ENCODE results near the gene PLPP7.
"Not testable (repeated sequence)": the region's sequence is repeated elsewhere in the genome, so short reads cannot be mapped to it uniquely, and the experiment has no call there.

The PLPP7 gene

DNA sequence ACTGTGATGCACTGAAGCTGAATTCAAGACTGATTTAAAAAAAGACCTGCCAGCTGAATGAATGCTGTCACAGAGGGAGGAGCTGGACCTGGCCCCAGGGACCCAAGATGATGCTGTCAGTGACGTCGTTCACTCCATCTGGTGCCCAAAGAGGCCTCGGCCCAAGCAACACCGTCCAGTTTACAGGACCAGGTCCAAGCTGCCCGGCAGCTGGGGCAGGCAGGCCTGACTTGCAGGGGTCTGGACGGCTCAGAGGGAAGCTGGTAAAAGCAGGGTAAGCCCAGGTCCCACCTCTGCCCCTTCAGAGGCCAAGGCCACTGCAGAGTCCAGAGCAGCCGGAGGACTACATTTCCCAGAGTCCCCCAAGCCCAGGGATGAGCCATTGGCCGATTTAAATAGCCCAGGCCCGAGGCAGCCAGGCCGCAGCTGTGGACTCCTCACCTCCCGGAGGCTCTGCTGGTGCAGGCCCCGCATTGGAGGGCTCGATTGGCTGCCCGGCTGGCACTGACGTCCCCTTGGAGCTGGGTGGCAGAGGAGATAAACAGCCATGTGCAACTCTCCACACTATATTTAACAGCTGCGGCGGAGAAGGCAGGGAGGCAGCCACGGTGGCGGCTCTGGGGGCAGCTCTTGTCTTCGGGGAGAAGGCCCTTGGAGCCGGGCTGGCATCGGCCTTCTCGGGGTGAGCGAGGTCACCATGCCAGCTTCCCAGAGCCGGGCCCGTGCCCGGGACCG lies at the start of gene PLPP7:
PLPP7 (plus strand) TSS at position 423 of the 735 bp plus-strand sequence; CDS start at position 698, 275 bp downstream.
- DNase-seq = no peak

DNA sequence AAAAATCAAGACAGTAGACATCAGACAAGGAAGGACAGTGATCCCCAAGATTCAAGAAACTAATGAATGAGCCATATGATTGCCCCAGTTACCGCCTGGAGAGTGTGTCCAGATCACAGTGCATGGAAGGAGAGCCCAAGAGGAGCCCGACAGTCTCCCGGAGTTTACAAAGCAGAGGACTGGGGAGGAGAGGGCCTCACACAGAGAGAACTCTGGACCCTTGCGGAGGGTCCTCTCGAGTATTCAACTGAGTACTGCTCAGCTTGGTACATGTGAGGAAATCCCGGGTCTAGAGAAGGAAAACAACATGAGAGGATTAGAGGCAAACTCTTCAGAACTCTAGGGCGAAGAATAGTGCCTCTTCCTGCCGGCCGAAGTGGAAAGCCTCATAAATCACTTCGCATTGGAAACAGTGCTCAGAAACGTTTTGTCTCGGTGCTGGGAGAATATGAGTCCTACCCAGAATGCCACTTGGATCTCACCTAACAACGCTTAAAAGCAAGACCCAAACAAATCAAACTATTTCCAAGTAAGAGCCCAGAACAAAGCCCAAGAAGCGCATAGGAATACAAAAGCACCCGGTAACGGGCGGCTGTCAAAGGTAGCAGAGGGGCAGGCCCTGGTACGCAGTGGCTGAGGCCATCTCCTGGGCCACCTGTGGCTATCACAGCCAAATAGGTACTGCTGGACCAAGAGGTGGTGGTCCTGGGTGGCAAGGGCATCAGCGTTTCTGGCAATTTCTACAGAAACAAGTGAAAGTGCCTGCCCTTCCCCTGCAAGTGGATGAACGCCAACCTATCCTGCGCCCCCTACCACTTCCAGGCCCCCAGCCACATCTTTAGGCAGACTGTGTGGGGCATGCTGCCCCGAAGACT lies 49.2 kb upstream of the PLPP7 start:
- DNase-seq = no peak

DNA sequence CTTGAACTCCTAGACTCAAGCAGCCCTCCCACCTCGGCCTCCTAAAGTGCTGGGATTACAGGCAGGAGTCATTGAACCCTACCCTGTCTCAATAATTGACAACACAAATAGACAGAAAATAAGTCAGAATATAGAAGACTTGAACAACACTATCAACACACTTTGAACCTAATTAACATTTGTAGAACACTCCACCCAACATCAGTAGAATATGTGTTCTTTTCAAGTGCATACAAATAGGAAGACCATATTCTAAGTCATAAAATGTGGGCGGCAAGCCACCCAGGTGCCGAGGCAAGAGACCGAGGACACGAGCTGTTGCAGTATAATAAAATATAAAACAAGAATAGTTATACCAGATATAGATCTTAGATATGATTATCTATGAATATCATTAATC lies 45.2 kb upstream of the PLPP7 start:
- DNase-seq = not testable (repeated sequence)

DNA sequence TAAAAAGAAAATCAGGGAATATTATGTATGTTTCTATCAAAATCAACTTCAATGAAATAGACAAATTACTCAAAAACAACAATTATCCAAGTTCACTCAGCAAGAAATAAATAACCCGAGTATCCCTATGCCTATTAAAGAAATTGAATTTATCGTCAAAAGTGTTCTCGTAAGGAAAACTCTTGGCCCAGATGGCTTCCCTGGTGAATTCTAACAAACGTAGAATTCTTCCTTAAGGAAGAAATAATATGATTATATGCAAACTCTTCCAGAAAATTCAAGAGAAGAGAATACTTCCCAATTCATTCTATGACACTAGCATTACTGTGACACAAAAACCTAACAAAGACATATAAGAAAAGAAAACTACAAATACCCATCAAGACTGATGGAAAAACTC lies 42.9 kb upstream of the PLPP7 start:
- no peak for DNase-seq

DNA sequence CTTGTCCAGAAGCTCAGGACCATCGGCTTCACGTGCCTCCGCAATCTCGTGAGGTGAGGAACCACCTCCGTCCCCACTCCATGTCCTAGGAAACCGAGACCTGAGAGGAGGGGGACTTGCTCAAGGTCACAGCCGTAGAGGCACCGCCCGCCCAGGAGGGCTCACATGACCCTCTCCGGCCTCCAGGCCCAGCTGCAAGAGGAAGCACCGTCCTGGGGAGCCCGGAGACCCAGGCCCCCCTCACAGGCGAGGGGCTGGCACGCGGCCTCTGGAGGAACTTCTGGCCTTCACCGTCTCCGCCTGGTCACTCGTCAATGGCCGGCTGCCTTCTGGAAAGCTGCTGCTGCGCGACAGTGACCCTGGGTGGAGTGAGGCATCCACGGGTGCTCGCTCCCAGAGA lies 37.4 kb upstream of the PLPP7 start:
- DNase-seq = no peak

DNA sequence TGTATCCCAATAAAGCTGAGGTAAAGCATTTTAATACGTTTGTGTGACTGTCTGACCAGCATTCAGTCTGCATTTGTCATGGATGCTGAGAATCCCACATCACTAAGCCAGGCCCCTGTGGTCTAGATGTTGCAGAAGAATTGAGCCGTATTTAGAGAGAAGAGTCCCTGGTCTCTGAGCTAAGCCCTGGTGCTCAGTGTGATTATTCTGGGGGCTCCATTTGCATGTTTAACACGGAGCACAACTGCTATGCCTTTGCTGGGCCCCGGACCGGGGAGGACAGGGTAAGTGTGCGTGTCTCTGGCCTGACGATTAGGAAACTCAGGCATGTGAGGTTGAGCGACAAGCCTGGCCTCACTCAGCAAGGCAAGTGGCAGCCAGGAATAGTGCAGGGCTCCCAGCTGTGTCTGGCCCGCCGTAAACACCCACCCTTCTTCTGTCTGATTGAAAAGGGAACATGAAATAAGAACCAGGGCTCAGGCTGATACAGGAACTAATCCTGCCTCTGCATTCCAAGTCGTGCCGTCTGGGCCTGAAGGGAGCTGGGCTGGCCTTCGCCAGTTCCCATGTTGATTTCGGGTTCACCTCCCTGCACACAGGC lies 35.5 kb upstream of the PLPP7 start:
- no peak for DNase-seq

DNA sequence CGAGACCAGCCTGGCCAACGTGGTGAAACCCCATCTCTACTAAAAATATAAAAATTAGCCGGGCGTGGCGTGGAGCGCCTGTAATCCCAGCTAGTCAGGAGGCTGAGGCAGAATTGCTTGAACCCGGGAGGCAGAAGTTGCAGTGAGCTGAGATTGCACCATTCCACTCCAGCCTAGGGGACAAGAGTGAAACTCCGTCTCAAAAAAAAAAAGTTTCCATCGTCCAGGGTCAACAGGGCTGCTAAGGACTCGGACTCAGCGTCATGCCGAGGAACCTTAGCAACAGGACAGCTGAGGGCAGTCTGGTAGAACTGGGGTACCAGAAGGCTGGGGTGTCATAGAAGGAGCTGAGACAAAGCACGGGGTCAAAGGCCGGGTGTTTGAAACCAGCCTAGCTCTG lies 34.9 kb upstream of the PLPP7 start:
- no peak for DNase-seq

DNA sequence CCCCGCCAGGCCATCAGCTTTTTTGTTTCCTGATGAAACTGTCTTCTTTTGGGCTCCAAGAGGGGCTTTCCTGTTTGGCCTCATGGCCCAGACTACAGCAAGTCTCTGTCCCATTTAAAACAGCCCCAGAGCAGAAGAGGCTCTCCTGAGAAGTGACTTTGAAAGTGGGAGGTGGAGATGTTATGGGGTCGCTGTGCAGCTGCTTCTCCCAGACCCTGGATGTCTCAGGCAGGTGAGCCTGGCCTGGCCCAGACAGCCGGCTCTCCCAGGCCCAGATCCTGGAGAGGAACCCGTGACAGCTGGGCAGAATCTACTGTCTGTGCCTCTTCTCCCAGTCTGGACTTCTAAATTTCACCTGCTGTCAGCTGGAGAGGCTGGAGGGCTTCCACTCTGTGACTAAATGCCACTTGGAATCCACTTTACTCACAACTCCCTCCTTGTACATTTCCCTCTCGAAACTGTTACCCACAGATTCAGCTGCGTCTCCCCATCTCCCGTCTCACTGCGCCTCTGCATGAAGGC lies 33.8 kb upstream of the PLPP7 start:
- DNase-seq = no peak

DNA sequence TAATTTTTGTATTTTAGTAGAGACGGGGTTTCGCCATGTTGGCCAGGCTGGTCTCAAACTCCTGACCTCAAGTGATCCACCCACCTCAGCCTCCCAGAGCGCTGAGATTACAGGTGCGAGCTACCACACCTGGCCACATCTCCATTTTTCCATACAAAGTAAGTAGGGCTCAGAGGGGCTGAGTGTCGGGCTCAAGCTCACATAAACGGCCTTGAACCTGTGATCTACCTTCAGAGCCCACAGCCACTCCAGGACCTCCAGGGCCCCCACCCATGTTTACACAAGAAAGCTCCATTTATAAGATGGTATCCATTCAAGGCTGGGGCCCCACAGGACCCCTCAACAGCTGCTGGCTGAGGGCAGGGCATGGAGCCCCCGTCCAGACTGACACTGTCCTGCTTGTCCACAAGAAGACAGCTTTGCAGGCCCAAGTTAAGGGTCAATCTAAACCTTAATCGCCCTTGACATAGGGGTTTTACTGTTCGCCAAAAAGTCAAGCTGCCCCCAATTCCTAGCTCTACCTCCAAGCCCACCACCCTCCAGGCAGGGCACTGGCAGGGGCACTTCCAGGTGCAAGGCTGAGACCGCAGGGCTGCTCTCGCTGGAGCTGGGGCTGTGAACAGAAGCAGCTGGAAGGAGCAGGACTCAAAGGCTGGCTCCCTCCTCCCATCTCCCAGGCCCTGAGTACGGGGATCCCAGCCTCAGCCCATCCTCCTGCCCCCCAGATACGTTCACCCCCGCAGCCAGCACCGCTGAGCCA lies 32.1 kb upstream of the PLPP7 start:
- no peak for DNase-seq

DNA sequence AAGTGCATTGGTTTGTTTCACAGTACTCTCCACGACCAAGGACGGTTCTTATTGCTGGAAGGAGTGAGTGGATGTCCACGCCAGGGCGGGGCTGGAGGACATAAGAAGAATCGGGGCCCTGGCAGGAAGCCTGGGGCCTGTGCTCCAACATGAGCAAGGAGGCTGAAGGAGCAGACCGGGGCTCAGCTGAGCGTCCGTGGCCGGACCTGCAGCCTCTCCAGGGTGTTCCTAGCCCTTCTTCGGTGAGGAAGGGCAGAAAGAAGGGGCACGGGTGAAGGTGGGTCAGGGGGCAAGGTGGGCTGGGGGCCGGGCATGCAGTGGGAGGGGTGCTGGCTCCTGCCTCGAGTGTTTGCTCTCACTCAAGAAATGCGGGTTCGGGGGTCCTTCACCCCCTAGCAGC lies 31.3 kb upstream of the PLPP7 start:
- DNase-seq = no peak

DNA sequence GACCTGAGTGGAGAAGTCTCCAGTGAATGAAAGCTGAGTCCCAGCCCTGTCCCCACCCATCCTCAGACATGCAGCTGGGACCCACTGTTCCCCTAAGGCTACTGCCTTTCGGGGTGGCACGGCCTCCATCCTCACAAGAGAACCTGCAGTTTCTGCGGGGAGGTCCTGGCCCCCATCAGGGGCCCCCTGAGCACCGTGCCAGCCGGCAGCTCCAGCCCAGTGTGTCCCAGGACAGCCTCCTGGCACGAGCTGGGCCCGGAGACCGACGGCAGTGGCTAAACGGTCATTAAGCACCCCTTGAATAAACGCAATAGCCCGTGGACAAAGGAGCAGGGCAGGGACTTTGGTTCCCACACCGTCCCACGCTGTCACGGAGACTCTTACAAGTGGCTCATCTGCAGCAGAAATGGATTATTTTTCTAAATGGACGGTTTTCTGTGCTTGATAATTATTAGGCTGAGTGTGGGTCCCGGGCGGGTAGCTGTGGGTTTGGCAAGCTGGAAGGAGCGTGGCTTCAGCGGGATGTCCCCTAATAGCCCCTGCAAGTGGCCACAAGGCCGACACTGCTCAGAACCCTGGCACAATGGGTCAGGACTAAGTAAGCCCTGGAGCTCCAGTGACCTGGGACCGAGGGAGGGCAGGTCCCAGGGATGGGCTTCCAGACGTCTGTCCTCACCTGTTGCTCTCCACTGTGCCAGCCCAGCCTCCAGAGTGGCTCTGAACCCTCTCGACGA lies 30.7 kb upstream of the PLPP7 start:
- DNase-seq = no peak

DNA sequence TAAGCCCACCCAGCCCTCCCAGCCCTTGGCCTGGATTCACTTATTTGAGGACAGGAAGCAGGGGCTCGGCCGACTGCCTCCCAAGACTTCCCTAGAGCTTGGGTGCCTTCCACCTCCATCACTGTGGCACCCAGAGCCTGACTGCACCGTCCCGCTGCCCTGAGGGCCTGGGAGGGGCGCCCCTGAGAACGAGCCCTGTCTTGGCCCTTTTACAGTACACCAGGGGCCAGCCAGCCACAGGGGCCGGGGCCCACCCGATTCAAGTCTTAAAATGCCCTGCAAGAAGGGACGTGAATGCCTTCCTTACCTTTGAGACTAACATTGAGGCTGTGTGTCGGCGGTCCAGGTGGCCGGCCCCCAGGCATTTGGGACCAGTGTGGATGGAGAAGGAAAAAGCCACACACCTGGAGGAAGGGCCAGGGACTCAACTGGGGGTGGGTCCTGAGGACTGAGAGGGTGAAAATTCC lies 30.1 kb upstream of the PLPP7 start:
- no peak for DNase-seq

DNA sequence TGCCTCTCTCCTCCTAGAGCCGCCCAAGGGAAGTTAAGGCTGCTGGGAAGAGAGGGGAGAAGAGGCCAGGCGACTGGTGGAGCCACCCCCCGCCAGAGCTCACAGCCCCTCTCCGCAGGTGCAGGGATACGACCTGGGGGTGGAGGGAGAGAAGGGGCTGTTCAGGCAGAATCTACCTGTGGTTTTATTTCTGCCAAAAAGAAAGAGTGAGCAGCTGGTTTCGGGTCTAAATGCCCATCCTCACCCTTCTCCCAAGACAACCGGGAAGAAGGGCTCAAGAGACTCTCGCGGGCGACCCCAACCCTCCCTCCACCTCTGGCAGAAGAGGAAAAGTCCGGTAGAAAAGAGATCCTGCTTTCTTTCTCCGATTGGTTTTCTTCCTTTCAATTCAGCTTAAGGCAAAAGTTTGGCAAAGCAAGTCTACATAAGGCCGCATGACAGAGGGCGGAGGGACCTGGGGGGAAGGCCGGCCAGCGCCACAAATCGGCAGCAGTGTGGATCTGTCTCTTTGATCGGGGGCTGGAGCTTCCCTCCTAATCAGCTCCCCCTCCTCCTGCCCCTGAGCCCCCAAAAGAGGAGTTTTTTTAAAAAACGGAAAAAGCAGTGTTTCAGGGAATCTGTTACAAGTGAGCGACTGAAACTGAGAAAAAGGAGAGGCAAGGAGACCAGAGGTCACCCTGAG lies 29.5 kb upstream of the PLPP7 start:
- DNase-seq = no peak

DNA sequence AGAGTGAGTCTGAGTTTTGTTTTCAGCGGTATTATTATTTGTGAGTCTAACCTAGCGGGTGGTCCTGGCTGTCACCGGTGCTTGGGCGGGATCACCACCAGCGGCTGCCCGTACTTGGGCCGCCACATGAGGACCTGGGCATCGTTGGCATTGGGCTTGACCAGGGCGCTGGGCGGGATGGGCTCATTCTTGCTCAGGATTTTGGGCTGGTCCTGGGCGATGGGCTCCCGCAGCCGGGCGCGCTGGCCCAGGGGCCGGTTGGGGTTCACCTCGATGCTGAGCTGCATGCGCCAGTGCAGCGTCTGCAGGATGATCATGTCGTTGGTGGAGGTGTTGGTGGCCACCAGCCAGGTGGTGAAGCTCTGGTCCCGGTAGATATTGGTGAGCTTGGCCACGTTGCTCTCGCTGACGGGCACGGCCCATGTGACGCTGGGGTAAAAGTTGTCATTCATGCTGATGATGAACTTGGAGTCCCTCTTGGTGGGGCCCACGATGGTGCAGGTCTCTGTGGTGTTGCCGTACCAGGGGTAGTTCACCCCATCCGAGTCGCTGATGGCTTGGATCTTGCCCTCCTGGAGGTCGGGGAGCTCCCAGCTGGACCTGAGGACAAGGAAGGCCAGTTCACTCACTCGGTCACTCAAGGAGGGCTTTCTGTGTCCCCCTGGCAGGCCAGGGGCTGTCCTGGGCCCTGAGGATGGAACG lies 28.6 kb upstream of the PLPP7 start:
- DNase-seq = no peak

DNA sequence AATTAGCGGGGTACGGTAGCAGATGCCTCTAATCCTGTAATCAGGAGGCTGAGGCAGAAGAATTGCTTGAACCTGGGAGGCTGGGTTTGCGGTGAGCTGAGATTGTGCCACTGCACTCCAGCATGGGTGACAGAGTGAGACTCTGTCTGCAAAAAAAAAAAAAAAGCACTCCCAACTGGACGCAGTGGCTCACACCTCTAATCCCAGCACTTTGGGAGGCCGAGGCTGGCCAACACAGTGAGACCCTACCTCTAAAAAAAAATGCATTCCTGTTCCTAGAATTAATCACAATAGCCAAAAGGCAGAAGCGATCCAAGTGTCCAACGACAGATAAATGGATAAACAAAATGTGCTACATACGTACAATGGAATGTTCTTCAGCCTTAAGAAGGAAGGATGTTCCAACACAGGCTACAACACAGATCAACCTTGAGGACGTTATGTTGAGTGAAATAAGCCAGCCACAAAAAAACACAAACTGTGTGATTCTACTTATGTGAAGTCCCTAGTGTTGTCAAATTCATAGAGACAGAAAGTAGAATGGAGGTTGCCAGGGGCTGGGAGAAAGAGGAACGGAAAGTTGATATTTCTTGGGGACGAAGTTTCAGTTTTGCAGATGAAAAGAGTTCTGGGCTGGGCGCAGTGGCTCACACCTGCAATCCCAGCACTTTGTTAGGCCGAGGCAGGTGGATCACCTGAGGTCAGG lies 27.0 kb upstream of the PLPP7 start:
- DNase-seq = no peak

DNA sequence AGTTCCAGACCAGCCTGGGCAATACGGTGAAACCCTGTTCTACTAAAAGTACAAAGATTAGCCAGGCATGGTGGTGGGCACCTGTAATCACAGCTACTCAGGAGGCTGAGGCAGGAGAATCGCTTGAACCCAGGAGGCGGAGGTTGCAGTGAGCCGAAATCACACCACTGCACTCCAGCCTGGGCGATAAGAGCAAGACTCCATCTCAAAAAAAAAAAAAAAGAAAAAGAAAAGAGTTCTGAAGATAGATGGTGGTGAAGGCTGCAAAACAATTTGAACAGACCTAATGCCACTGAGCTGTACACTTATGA lies 26.5 kb upstream of the PLPP7 start:
- DNase-seq = not testable (repeated sequence)

DNA sequence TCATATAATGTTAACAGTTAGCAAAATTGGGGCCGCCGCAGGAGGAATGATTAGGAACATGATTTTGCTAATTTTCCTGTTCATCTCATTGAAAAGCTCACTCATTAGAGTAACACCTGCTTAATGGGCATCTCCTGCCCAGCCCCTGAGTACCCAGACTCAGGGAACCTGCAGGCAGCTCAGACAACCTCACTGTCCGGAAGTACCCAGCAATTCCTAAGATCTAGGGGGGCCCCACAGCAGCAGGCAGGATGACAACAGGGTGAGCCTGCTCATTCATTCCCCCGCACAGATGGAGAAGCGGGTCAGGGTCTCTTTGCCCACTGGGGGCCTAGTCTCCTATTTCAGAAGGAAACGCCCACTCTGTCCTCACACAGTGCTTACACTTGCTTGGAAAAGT lies 25.8 kb upstream of the PLPP7 start:
- DNase-seq = no peak

DNA sequence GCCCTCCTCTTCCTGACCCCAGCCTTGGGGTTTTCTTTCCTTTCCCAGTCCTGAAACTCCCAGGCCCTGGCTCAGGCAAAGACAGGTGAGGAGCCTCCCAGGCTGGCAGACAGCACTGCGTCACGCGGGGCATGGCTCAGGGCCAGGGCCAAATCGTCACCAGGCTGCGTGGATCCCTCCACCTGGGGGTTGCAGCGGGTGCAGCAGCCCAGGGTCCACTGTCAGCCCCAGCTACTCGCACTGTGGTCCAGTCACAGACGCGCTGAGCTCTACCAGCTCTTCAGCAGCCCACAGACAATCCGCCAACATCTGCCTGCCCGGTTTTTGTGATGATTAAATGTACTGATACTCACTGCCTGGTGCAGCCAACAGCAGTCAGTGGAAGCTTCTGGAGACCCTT lies 25.3 kb upstream of the PLPP7 start:
- no peak for DNase-seq

DNA sequence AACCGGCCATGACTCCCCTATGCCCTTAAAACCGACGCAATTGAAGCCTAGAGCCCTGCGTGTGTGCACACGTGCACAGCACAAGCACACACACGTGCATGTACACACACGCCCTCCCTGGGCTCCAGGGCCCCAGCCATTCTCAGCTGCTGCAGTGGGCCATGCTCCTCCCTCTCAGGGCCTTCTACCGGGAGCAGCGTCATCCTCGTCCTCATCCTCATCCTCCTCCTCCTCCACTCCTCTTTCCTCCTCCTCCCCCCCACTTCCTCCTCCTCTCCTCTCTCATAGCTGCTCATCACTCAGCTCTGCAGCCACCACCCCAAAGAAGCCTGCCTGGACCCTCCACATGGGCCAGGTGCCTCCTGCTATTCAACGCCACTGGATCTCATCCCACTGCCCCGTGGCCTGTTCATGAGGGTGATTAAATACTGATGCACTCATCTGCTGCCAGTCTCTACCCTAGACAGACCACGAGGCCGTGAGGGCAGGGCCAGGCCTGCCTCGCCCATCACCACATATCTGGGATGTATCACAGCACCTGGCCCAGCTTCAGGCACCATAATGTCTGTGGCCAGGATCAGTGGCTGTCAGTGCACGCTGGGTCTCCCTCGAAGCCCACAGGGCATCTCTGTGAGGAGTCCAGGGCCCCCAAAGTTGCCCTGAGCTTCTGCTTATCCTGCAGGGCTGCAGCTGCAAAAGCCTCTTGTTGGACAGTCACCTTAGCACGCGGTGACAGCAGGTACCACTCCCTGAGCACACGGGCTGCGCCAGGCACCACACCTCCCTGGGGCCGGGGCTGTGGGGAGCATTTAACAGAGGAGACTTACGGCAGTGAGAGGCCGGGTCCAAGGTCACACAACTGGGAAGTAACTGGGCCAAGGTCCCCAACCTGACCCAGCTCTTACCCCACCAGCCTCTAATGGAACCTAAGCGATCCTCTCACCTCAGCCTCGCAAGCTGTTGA lies 23.0 kb upstream of the PLPP7 start:
- DNase-seq = peak in 1 of 4 experiments; percentile 26
